IPS-18a (cell line): ENCODE results near the gene CDC5L.

Experiments used
- H3K27ac ChIP-seq: one replicate; pipeline ENCODE4 v1.5.1; 2013; ENCODE audit warnings: low read length
- H3K27me3 ChIP-seq: one replicate; pipeline ENCODE4 v1.6.1; 2013; ENCODE audit warnings: mild to moderate bottlenecking, low read length; ENCODE audit not compliant: control insufficient read depth, insufficient read depth
- H3K36me3 ChIP-seq: one replicate; pipeline ENCODE4 v1.6.1; 2013; ENCODE audit warnings: low read depth, low read length; ENCODE audit not compliant: control insufficient read depth
- H3K4me1 ChIP-seq: one replicate; pipeline ENCODE4 v1.6.1; 2013; ENCODE audit warnings: low read depth, low read length; ENCODE audit not compliant: control insufficient read depth
- H3K4me3 ChIP-seq: one replicate; pipeline ENCODE4 v1.5.1; 2013; ENCODE audit warnings: low read length
- H3K9ac ChIP-seq: one replicate; pipeline ENCODE4 v1.6.1; 2013; ENCODE audit warnings: mild to moderate bottlenecking, low read length, moderate library complexity
- H3K9me3 ChIP-seq: one replicate; pipeline ENCODE4 v1.6.1; 2013; ENCODE audit warnings: low read depth, low read length; ENCODE audit not compliant: control insufficient read depth

The CDC5L gene

GRCh38 chr6:44481056-44481455 is 93.5 kb downstream of the CDC5L start:
- Histone ChIP-seq H3K4me3 (no peak overlapping the region), H3K27ac (no peak overlapping the region), H3K4me1 (peaks cover 9% of the 10 kb centered on the region), H3K9ac (no peak overlapping the region), H3K36me3 (no peaks in the 10 kb centered on the region), H3K27me3 (no peaks in the 10 kb centered on the region), H3K9me3 (no peaks in the 10 kb centered on the region)

- Histone ChIP-seq H3K36me3 (no peaks in the 10 kb centered on the region), H3K9me3 (no peaks in the 10 kb centered on the region), H3K9ac (no peak overlapping the region), H3K4me3 (no peak overlapping the region), H3K27me3 (no peaks in the 10 kb centered on the region), H3K4me1 (peaks cover 12% of the 10 kb centered on the region), H3K27ac (no peak overlapping the region)
These were observed 94.3 kb downstream of the CDC5L start for GRCh38 chr6:44481760-44482159.

GRCh38 chr6:44485601-44486401 is 98.3 kb downstream of the CDC5L start:
- Histone ChIP-seq H3K36me3 (no peaks in the 10 kb centered on the region), H3K4me3 (no peak overlapping the region), H3K27ac (no peak overlapping the region), H3K4me1 (peaks cover 12% of the 10 kb centered on the region), H3K9me3 (no peaks in the 10 kb centered on the region), H3K27me3 (no peaks in the 10 kb centered on the region), H3K9ac (no peak overlapping the region)

GRCh38 chr6:44487002-44487401 is 99.5 kb downstream of the CDC5L start:
- Histone ChIP-seq H3K27me3 (no peaks in the 10 kb centered on the region), H3K4me3 (no peak overlapping the region), H3K9ac (no peak overlapping the region), H3K4me1 (peaks cover 12% of the 10 kb centered on the region), H3K36me3 (no peaks in the 10 kb centered on the region), H3K9me3 (no peaks in the 10 kb centered on the region), H3K27ac (no peak overlapping the region)

GRCh38 chr6:44487586-44487985 is 100.1 kb downstream of the CDC5L start:
- Histone ChIP-seq H3K9me3 (no peaks in the 10 kb centered on the region), H3K9ac (no peak overlapping the region), H3K27me3 (no peaks in the 10 kb centered on the region), H3K4me1 (peaks cover 12% of the 10 kb centered on the region), H3K4me3 (no peak overlapping the region), H3K27ac (no peak overlapping the region), H3K36me3 (no peaks in the 10 kb centered on the region)

- Histone ChIP-seq H3K9me3 (no peaks in the 10 kb centered on the region), H3K4me1 (peaks cover 12% of the 10 kb centered on the region), H3K4me3 (no peak overlapping the region), H3K27me3 (no peaks in the 10 kb centered on the region), H3K27ac (no peak overlapping the region), H3K9ac (no peak overlapping the region), H3K36me3 (no peaks in the 10 kb centered on the region)
These were observed 102.6 kb downstream of the CDC5L start for GRCh38 chr6:44489910-44490604.

GRCh38 chr6:44493132-44493531 is 105.6 kb downstream of the CDC5L start:
- Histone ChIP-seq H3K4me1 (peaks cover 3% of the 10 kb centered on the region), H3K9ac (no peak overlapping the region), H3K4me3 (no peak overlapping the region), H3K9me3 (no peaks in the 10 kb centered on the region), H3K36me3 (no peaks in the 10 kb centered on the region), H3K27ac (no peak overlapping the region), H3K27me3 (no peaks in the 10 kb centered on the region)

GRCh38 chr6:44493593-44493992 is 106.1 kb downstream of the CDC5L start:
- Histone ChIP-seq H3K27me3 (no peaks in the 10 kb centered on the region), H3K9ac (no peak overlapping the region), H3K27ac (no peak overlapping the region), H3K36me3 (no peaks in the 10 kb centered on the region), H3K4me3 (no peak overlapping the region), H3K4me1 (peaks cover 3% of the 10 kb centered on the region), H3K9me3 (no peaks in the 10 kb centered on the region)

GRCh38 chr6:44494011-44494501 is 106.5 kb downstream of the CDC5L start:
- no peaks in the 10 kb centered on the region for H3K9me3 ChIP-seq
- H3K27me3 ChIP-seq = no peaks in the 10 kb centered on the region
- H3K27ac ChIP-seq = no peak overlapping the region
- H3K4me1 ChIP-seq = peaks cover 3% of the 10 kb centered on the region
- no peak overlapping the region for H3K9ac ChIP-seq
- no peak overlapping the region for H3K4me3 ChIP-seq
- no peaks in the 10 kb centered on the region for H3K36me3 ChIP-seq

GRCh38 chr6:44495036-44495901 is 107.8 kb downstream of the CDC5L start:
- no peaks in the 10 kb centered on the region for H3K27me3 ChIP-seq
- no peaks in the 10 kb centered on the region for H3K9me3 ChIP-seq
- H3K36me3 ChIP-seq = no peaks in the 10 kb centered on the region
- H3K9ac ChIP-seq = no peak overlapping the region
- H3K27ac ChIP-seq = no peak overlapping the region
- no peak overlapping the region for H3K4me3 ChIP-seq
- H3K4me1 ChIP-seq = peaks cover 3% of the 10 kb centered on the region

- Histone ChIP-seq H3K36me3 (no peaks in the 10 kb centered on the region), H3K4me1 (peaks cover 3% of the 10 kb centered on the region), H3K9me3 (no peaks in the 10 kb centered on the region), H3K4me3 (no peak overlapping the region), H3K9ac (no peak overlapping the region), H3K27me3 (no peaks in the 10 kb centered on the region), H3K27ac (no peak overlapping the region)
These were observed 109.3 kb downstream of the CDC5L start for GRCh38 chr6:44496665-44497369.
